AG04449 (cell line): ENCODE data around the gene ELOVL6.

Experiments
- CTCF ChIA-PET: fragments of 350-600 bp; formaldehyde crosslinking; extraction: SDS; loops from one replicate; lab custom pipeline; 2021; ENCODE audit warnings: antibody characterized with exemption; lab: Yijun Ruan, JAX
- POLR2A ChIA-PET: fragments of 400-600, 350-600 bp; formaldehyde crosslinking; extraction: SDS; loops from one replicate; lab custom pipeline; 2020; ENCODE audit warnings: antibody characterized with exemption, inconsistent platforms; lab: Yijun Ruan, JAX
- DNase-seq: peaks from one replicate; pipeline ENCODE4 v3.0.0-alpha.2; 2010; ENCODE audit warnings: low read depth, low spot score
- H3K4me3 ChIP-seq: 2 replicates; pipeline ENCODE4 v1.5.1; 2011; ENCODE audit warnings: low read depth, mild to moderate bottlenecking, control low read depth, low read length
- TF ChIP-seq, protein P1 (sequence below): IDR thresholded peaks from one replicate; pipeline ENCODE4 v1.5.1; 2011; ENCODE audit warnings: mild to moderate bottlenecking, moderate library complexity, low read length, control low read depth, inconsistent platforms; ENCODE audit not compliant: insufficient read depth; ENCODE audit errors: missing control alignments

ELOVL6 gene

DNA sequence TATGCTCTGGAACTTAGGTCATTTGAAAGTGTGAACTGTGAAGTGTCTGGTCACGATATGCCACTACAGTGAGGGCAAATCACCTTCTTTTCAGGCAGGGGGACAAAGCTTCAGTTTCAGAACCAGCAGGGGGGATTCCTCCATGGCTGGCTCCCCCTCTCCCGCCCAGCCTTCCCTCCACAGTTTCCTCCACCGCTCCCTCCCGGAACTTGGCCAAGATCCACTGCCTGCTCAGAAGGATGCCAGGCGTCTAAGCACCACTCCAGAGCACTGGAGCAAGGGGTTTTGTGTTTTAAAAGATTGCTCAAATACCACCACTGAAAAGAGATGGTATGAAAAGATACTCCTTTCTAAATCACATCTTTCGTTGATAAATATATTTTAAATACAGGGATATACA lies 126.9 kb downstream of the ELOVL6 start:
- TF ChIP-seq, protein P1, sequence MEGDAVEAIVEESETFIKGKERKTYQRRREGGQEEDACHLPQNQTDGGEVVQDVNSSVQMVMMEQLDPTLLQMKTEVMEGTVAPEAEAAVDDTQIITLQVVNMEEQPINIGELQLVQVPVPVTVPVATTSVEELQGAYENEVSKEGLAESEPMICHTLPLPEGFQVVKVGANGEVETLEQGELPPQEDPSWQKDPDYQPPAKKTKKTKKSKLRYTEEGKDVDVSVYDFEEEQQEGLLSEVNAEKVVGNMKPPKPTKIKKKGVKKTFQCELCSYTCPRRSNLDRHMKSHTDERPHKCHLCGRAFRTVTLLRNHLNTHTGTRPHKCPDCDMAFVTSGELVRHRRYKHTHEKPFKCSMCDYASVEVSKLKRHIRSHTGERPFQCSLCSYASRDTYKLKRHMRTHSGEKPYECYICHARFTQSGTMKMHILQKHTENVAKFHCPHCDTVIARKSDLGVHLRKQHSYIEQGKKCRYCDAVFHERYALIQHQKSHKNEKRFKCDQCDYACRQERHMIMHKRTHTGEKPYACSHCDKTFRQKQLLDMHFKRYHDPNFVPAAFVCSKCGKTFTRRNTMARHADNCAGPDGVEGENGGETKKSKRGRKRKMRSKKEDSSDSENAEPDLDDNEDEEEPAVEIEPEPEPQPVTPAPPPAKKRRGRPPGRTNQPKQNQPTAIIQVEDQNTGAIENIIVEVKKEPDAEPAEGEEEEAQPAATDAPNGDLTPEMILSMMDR = no peak
- DNase-seq = no peak
- ChIA-PET CTCF (interaction anchor here (1.3 to 1.7 kb wide), 2 partner anchors 17 to 22 kb away, joined by 5 read pairs; no protein-coding TSS in a partner anchor), POLR2A (no interaction called here)
- H3K4me3 ChIP-seq = no peak overlapping the region

DNA sequence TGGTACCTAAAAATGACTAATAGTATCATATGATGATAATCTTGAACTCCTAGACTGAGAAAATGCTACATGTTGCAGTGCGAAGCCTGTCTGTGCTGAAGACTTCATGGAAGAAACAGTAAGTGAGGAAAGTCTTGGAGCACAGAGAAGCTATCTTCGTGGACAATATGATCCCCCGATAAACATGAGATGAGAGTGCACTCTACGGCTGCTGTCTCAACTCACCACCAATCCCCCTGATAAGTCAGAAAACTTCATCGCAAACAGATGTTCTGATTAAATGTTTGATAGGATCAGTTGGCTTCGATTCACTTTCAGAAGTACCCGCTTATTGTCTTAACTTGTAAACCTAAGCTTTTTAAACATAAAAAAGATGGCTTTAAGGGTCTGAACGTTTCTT lies 130.2 kb downstream of the ELOVL6 start:
- ChIA-PET CTCF (interaction anchor here (1.0 to 2.2 kb wide), 5 partner anchors 9 to 441 kb away, joined by 3 to 7 read pairs (median 3); no protein-coding TSS in a partner anchor), POLR2A (no interaction called here)
- no peak overlapping the region for H3K4me3 ChIP-seq
- no peak for DNase-seq
- TF ChIP-seq, protein P1 = no peak

DNA sequence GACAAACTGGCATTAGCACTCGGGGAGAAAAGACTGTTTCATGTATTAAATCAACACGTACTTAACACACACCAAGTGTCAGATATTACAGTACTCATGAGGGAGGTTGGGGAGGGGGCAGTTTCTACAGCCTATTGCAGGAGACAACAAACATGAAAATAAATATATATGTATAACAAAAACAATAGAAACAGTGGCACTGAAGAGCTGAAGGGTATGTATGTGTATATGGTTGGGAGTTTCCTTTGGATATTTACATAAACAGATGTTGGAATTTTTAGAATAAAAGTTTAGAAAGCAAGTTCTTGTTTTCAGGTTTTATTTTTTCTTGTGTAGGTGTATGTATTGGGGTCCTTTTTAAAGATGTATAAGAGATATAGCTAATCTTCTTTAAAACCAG lies 133.5 kb downstream of the ELOVL6 start:
- no peak for DNase-seq
- CTCF ChIA-PET = interaction anchor here (5.2 kb wide), 1 partner anchor 14 kb away, joined by 44 read pairs; no protein-coding TSS in a partner anchor
- TF ChIP-seq, protein P1 = no peak
- no peak overlapping the region for H3K4me3 ChIP-seq
- POLR2A ChIA-PET = no interaction called here

DNA sequence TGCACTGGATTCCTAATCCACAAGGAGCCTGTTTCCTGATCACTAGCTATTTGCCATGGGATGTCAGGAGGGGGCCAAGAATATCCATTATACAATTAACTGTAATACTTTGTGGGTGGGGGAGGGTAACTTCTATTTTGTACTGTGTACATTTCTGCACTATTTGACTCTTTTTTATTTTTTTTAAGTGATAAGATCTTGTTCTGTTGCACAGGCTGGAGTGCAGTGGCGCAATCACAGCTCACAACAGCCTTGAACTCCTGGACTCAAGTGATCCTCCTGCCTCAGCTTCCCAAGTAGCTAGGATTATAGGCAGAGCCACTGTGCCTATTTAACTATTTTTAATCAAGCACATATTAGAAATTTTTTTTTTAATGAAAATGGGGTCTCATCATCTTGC lies 134.1 kb downstream of the ELOVL6 start:
- DNase-seq = no peak
- POLR2A ChIA-PET = no interaction called here
- no peak overlapping the region for H3K4me3 ChIP-seq
- CTCF ChIA-PET = interaction anchor here (5.2 kb wide), 1 partner anchor 13 kb away, joined by 44 read pairs; no protein-coding TSS in a partner anchor
- TF ChIP-seq, protein P1 = no peak

DNA sequence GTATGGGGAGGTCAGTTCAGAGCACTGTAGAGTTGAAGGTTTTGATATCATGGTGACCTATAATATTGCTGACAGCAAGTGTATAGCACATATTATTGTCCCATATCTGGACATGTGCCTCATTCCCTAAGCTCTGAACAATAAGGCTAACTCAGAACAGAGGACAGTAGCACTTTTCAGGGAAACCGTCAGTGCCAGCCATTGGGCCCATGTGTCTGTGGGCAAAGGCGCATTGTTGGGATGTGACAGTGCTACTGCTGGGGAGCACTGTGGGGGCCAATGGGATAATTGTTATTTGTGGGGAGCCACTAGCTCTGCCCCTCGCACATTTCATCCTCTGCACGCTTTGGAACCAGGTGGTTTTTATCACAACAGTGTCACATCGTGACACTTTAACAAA lies 136.2 kb downstream of the ELOVL6 start:
- ChIA-PET CTCF (interaction anchor here (1.0 to 5.2 kb wide), 2 partner anchors 11 to 16 kb away, joined by 3 to 44 read pairs; no protein-coding TSS in a partner anchor), POLR2A (no interaction called here)
- no peak for DNase-seq
- no peak overlapping the region for H3K4me3 ChIP-seq
- TF ChIP-seq, protein P1 = no peak

DNA sequence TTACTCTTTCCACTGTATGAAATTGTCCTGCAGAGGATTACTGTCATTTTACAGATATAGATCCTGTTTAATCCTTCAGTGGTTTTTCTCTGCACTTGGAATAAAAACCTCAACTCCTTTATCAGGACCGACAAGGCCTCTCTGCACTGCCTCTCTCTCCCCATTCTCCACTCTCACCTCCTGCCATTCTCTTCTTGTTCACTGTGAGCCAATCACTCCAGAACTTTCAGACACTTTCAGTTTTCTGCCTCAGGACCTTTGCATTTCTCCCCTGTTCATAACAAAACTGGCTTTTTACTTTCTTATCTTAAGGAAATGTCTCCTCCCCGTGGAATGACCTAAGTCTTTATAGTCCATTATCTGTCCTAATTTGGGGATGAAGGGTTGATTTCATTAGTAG lies 137.3 kb downstream of the ELOVL6 start:
- TF ChIP-seq, protein P1 = no peak
- DNase-seq = no peak
- CTCF ChIA-PET = interaction anchor here (3.6 kb wide), 1 partner anchor 12 kb away, joined by 28 read pairs; no protein-coding TSS in a partner anchor
- POLR2A ChIA-PET = no interaction called here
- H3K4me3 ChIP-seq = no peak overlapping the region
